Endodermal cell (in vitro differentiated cells): ENCODE results near the gene SEC14L1. TPM values are rescaled to one million over a fixed set of nuclear protein-coding genes. Genes with fewer than 3 reads are reported as not detected.

Experiments
- DNase-seq: peaks from one replicate; pipeline ENCODE4 v3.0.0-alpha.2; 2017
- H3K27ac ChIP-seq: 2 replicates; pipeline ENCODE4 v1.5.1; 2013; ENCODE audit warnings: mild to moderate bottlenecking, low read depth, low read length, moderate library complexity
- H3K27me3 ChIP-seq: 2 replicates; pipeline ENCODE4 v1.6.1; 2013; ENCODE audit warnings: mild to moderate bottlenecking, low read length, moderate library complexity; ENCODE audit not compliant: insufficient read depth, control insufficient read depth, poor library complexity, severe bottlenecking
- H3K36me3 ChIP-seq: 2 replicates; pipeline ENCODE4 v1.7.0; 2013; ENCODE audit warnings: mild to moderate bottlenecking, low read length, moderate library complexity; ENCODE audit not compliant: control insufficient read depth, insufficient read depth
- H3K4me1 ChIP-seq: one replicate; pipeline ENCODE4 v1.7.0; 2013; ENCODE audit warnings: low read length; ENCODE audit not compliant: control insufficient read depth, insufficient read depth
- H3K4me3 ChIP-seq: 2 replicates; pipeline ENCODE4 v1.5.1; 2013; ENCODE audit warnings: mild to moderate bottlenecking, low read length, moderate library complexity
- H3K9ac ChIP-seq: 2 replicates; pipeline ENCODE4 v1.6.1; 2013; ENCODE audit warnings: mild to moderate bottlenecking, low read length, moderate library complexity; ENCODE audit not compliant: poor library complexity, severe bottlenecking; ENCODE audit errors: extremely low read depth
- H3K9me3 ChIP-seq: 2 replicates; pipeline ENCODE4 v1.6.1; 2013; ENCODE audit warnings: mild to moderate bottlenecking, low read length, moderate library complexity; ENCODE audit not compliant: control insufficient read depth
- H3K27ac Mint-ChIP-seq: 2 replicates; pipeline ENCODE4 v1.8.0; 2020; ENCODE audit warnings: mixed read lengths
- H3K27me3 Mint-ChIP-seq: 2 replicates; pipeline ENCODE4 v1.8.0; 2021; ENCODE audit warnings: mild to moderate bottlenecking, mixed read lengths; ENCODE audit not compliant: insufficient read depth
- H3K36me3 Mint-ChIP-seq: 2 replicates; pipeline ENCODE4 v1.8.0; 2020; ENCODE audit warnings: low read depth, mixed read lengths
- H3K4me1 Mint-ChIP-seq: 2 replicates; pipeline ENCODE4 v1.8.0; 2020; ENCODE audit warnings: mixed read lengths
- H3K4me3 Mint-ChIP-seq: 2 replicates; pipeline ENCODE4 v1.8.0; 2020; ENCODE audit warnings: mild to moderate bottlenecking, moderate library complexity, mixed read lengths
- H3K9me3 Mint-ChIP-seq: 2 replicates; pipeline ENCODE4 v1.8.0; 2020; ENCODE audit warnings: mild to moderate bottlenecking, mixed read lengths
- WGBS, 2 experiments: methylation state at CpG; one replicate each; pipeline versions ENCODE4 v1.1.5 to v1.1.7; 2013; ENCODE audit warnings: missing lambda C conversion rate in 2 of 2, mixed read lengths in 1 of 2; ENCODE audit not compliant: insufficient coverage in 1 of 2, insufficient read length in 1 of 2; 5-methylcytosine and 5-hydroxymethylcytosine counted together
- total RNA-seq, 2 donors: library from RNA; stranded (reverse); fragmentation: NEBNext Ultra II Directional in 1 of 2; extraction: Animal tissue kit (Norgen Biotek cat#: 25700) in 1 of 2; gene quantifications; 2 replicates in 1 of 2; 3 replicates in 1 of 2; pipeline ENCODE4 v1.2.1, GENCODE V29; 2021
- TF ChIP-seq, protein P1 (sequence below): fragments of 200-600 bp; sonication (generic); conservative IDR thresholded peaks from 2 replicates; pipeline ENCODE4 v1.5.0; 2021; ENCODE audit warnings: antibody characterized with exemption, mild to moderate bottlenecking

SEC14L1 gene
- total RNA-seq, 2 donors from 2014 or later: 77.0 to 87.4 TPM

DNA sequence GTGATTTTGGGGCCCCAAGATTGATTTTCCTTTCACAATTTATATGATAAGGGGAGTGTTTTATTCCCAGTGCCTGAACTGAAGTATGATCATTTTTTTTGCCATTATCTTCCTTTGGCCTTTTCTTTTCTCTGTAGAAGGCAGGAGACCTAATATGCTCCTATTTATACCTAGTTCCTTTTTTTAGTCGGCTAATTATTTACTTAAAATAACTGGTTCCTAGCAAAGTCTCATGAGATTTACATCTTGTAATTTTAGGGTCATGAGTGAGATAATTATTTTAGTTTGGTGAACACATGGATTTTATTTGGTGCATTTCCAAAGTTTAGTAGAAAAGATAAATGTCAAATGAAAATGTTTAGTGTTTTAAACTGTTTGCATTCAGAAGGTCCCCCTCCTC, 24.8 kb downstream of the SEC14L1 start:
- Mint-ChIP-seq H3K27me3 (no peaks in the 10 kb centered on the region), H3K36me3 (peaks cover 31% of the 10 kb centered on the region), H3K4me3 (no peak overlapping the region), H3K27ac (no peak overlapping the region), H3K4me1 (peaks cover 32% of the 10 kb centered on the region), H3K9me3 (peaks cover 33% of the 10 kb centered on the region)
- Histone ChIP-seq H3K9me3 (peaks cover 55% of the 10 kb centered on the region), H3K27ac (peak overlapping the region; percentile 2), H3K9ac (no peak overlapping the region), H3K4me3 (no peak overlapping the region), H3K27me3 (no peaks in the 10 kb centered on the region), H3K4me1 (peaks cover 1% of the 10 kb centered on the region), H3K36me3 (peaks cover 24% of the 10 kb centered on the region)
- TF ChIP-seq, protein P1, sequence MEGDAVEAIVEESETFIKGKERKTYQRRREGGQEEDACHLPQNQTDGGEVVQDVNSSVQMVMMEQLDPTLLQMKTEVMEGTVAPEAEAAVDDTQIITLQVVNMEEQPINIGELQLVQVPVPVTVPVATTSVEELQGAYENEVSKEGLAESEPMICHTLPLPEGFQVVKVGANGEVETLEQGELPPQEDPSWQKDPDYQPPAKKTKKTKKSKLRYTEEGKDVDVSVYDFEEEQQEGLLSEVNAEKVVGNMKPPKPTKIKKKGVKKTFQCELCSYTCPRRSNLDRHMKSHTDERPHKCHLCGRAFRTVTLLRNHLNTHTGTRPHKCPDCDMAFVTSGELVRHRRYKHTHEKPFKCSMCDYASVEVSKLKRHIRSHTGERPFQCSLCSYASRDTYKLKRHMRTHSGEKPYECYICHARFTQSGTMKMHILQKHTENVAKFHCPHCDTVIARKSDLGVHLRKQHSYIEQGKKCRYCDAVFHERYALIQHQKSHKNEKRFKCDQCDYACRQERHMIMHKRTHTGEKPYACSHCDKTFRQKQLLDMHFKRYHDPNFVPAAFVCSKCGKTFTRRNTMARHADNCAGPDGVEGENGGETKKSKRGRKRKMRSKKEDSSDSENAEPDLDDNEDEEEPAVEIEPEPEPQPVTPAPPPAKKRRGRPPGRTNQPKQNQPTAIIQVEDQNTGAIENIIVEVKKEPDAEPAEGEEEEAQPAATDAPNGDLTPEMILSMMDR: no peak
- DNase-seq: no peak
- 100% methylated on average over 1 of the region's 1 CpG; no CpG with 5 or more reads in 1 of the 2 experiments for WGBS, 2 experiments

DNA sequence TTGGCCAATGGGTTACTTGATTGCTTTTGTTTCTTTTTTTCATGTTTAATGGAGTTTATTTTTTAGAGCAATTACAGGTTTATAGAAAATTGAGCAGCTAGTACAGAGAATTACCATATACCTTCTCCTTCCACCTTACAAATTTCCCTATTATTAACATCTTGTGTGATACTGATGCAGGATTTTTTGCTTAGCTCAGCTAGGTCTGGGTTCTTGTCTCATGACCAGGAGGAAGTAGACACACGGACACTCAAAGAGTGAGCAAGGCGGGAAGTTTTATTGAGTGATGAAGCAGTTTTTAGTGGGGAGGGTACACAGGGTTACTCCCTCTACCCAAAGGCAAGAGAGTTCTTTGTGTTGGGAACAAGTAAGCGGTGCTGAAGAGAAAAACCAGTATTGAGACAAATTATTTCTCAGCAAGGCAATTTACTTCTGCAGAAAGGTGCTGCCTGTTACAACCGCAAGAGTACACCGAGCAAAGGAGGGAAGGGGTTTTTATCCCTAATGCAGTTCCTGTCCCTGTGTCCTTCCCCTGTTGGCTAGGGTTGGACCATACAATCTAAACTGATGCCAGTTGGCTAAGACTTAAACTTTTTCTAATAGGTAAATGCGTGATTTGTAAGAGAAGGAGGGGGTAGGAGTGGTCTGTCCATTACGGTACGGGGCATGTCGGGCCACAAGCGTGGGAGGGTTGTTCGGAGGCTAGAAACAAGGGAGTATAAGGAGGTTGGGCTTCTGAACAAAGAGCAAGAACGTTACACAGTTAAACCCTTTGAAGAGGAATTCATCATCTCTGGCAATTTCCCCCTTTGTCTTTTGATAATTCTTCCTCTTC, 26.9 kb downstream of the SEC14L1 start:
- Histone ChIP-seq H3K4me1 (no peaks in the 10 kb centered on the region), H3K9me3 (peaks cover 76% of the 10 kb centered on the region), H3K27me3 (no peaks in the 10 kb centered on the region), H3K36me3 (peaks cover 24% of the 10 kb centered on the region), H3K4me3 (peak overlapping the region; percentile 64), H3K9ac (no peak overlapping the region), H3K27ac (no peak overlapping the region)
- WGBS, 2 experiments: 88 to 97% methylated on average over 9 to 12 of the region's 12 CpGs
- H3K27ac Mint-ChIP-seq: no peak overlapping the region
- H3K9me3 Mint-ChIP-seq: peaks cover 36% of the 10 kb centered on the region
- peaks cover 25% of the 10 kb centered on the region for H3K4me1 Mint-ChIP-seq
- DNase-seq: no peak
- peaks cover 42% of the 10 kb centered on the region for H3K36me3 Mint-ChIP-seq
- H3K4me3 Mint-ChIP-seq: no peak overlapping the region
- no peaks in the 10 kb centered on the region for H3K27me3 Mint-ChIP-seq
- TF ChIP-seq, protein P1: no peak

DNA sequence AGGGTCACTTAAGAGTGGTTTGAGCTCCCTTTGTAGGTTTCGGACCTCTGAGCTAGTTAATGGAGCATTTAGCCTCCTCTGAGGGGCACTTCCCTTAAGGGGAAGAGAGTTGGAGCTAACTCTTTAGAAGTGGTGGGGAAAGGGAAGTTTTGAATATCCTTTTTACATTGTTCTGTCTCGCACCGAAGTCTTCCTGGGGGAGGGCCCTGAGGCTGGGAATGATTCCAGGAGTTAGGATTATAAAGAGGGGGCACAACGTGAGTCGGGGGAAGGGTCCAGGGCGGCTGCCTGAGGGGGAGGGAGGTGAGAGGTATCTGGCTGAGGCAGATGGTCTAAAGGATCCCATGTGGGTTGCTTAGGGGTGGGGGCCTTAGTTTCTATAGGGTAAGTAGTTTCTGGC, 32.3 kb downstream of the SEC14L1 start:
- TF ChIP-seq, protein P1: no peak
- H3K4me1 Mint-ChIP-seq: no peaks in the 10 kb centered on the region
- Histone ChIP-seq H3K9ac (no peak overlapping the region), H3K4me3 (no peak overlapping the region), H3K27ac (no peak overlapping the region), H3K9me3 (peaks cover 83% of the 10 kb centered on the region), H3K36me3 (peaks cover 24% of the 10 kb centered on the region), H3K4me1 (no peaks in the 10 kb centered on the region), H3K27me3 (no peaks in the 10 kb centered on the region)
- H3K27me3 Mint-ChIP-seq: no peaks in the 10 kb centered on the region
- H3K9me3 Mint-ChIP-seq: peaks cover 45% of the 10 kb centered on the region
- WGBS, 2 experiments: 70 to 89% methylated on average over 1 to 6 of the region's 6 CpGs
- no peak for DNase-seq
- no peak overlapping the region for H3K4me3 Mint-ChIP-seq
- H3K27ac Mint-ChIP-seq: no peak overlapping the region
- H3K36me3 Mint-ChIP-seq: peaks cover 53% of the 10 kb centered on the region
